Measurements from ENCODE around the gene RFX1.
"Not testable (repeated sequence)": the region's sequence is repeated elsewhere in the genome, so short reads cannot be mapped to it uniquely, and the experiment has no call there.

Gene RFX1

GRCh38 chr19:13937479-13938300 is 68.4 kb downstream of the RFX1 start:
- no peak for DNase-seq (ENCODE audit: low spot score)

- no peak for DNase-seq (ENCODE audit: low spot score)
Observed at GRCh38 chr19:13935765-13936510, 70.2 kb downstream of the RFX1 start.

- no peak for DNase-seq (ENCODE audit: low spot score)
Observed at GRCh38 chr19:13934785-13935109, 71.4 kb downstream of the RFX1 start.

- DNase-seq (ENCODE audit: low spot score), result no peak
Observed at GRCh38 chr19:13932911-13933393, 73.2 kb downstream of the RFX1 start.

- no peak for DNase-seq (ENCODE audit: low spot score)
Observed at GRCh38 chr19:13932149-13932637, 73.9 kb downstream of the RFX1 start.

- no peak for DNase-seq (ENCODE audit: low spot score)
Observed at GRCh38 chr19:13931391-13932148, 74.5 kb downstream of the RFX1 start.

- no peak for DNase-seq (ENCODE audit: low spot score)
Observed at GRCh38 chr19:13930402-13930801, 75.7 kb downstream of the RFX1 start.

- no peak for DNase-seq (ENCODE audit: low spot score)
Observed at GRCh38 chr19:13929956-13930355, 76.2 kb downstream of the RFX1 start.

GRCh38 chr19:13929340-13929739 is 76.8 kb downstream of the RFX1 start:
- no peak for DNase-seq (ENCODE audit: low spot score)

- DNase-seq (ENCODE audit: low spot score), result no peak
Observed at GRCh38 chr19:13926715-13927114, 79.4 kb downstream of the RFX1 start.

- DNase-seq (ENCODE audit: low spot score), result no peak
Observed at GRCh38 chr19:13926010-13926409, 80.1 kb downstream of the RFX1 start.

- DNase-seq (ENCODE audit: low spot score), result no peak
Observed at GRCh38 chr19:13923194-13923987, 82.7 kb downstream of the RFX1 start.

GRCh38 chr19:13922118-13922517 is 84.0 kb downstream of the RFX1 start:
- DNase-seq (ENCODE audit: low spot score), result not testable (repeated sequence)

GRCh38 chr19:13920940-13921747 is 85.0 kb downstream of the RFX1 start:
- DNase-seq (ENCODE audit: low spot score), result peak; percentile 59

- DNase-seq (ENCODE audit: low spot score), result no peak
Observed at GRCh38 chr19:13920524-13920923, 85.6 kb downstream of the RFX1 start.

- DNase-seq (ENCODE audit: low spot score), result no peak
Observed at GRCh38 chr19:13918726-13919411, 87.3 kb downstream of the RFX1 start.

GRCh38 chr19:13917888-13918406 is 88.2 kb downstream of the RFX1 start:
- no peak for DNase-seq (ENCODE audit: low spot score)

GRCh38 chr19:13914777-13915176 is 91.3 kb downstream of the RFX1 start:
- no peak for DNase-seq (ENCODE audit: low spot score)

- DNase-seq (ENCODE audit: low spot score), result no peak
Observed at GRCh38 chr19:13913352-13913751, 92.8 kb downstream of the RFX1 start.
